Measurements from ENCODE around the gene WBP11. TPM values are rescaled to one million over a fixed set of nuclear protein-coding genes. Genes with fewer than 3 reads are reported as not detected.

Gene WBP11
- total RNA-seq, 2 experiments from 2014 or later: 169 to 188 TPM

- no peak for ATAC-seq (ENCODE audit: poor library complexity)
- ChIA-PET CTCF (no interaction called here), POLR2A (no interaction called here)
- intact Hi-C loops (cut with DNase I, micrococcal nuclease): no loop called here
- Histone ChIP-seq H3K27me3 (ENCODE audit: control insufficient read depth in 1 of 2, insufficient read depth in 2 of 2, low read length in 2 of 2) (no peaks in the 10 kb centered on the region), H3K36me3 (ENCODE audit: insufficient read depth, low read length) (no peaks in the 10 kb centered on the region), H3K27ac (ENCODE audit: low read depth in 1 of 2, low read length in 2 of 2) (no peak overlapping the region), H3K4me1 (ENCODE audit: insufficient read depth, low read length) (peaks cover 3% of the 10 kb centered on the region), H3K9me3 (ENCODE audit: control insufficient read depth in 1 of 2, insufficient read depth in 1 of 2, low read length in 2 of 2) (no peaks in the 10 kb centered on the region), H3K4me3 (ENCODE audit: low read length) (no peak overlapping the region)
- H3K9me3 Mint-ChIP-seq: no peaks in the 10 kb centered on the region
- no peaks in the 10 kb centered on the region for H3K36me3 Mint-ChIP-seq (ENCODE audit: low read depth)
- no peak overlapping the region for H3K27ac Mint-ChIP-seq
- TF ChIP-seq CTCF (IDR thresholded peaks at IDR 0.05): no peak
- no peak for DNase-seq
- H3K27me3 Mint-ChIP-seq: peaks cover 13% of the 10 kb centered on the region
- peaks cover 9% of the 10 kb centered on the region for H3K4me1 Mint-ChIP-seq (ENCODE audit: low read depth)
- H3K4me3 Mint-ChIP-seq: no peak overlapping the region
These were observed 39.0 kb upstream of the WBP11 start for GRCh38 chr12:14842315-14842714.

GRCh38 chr12:14841761-14842160 lies 38.5 kb upstream of the WBP11 start:
- Histone ChIP-seq H3K27me3 (ENCODE audit: control insufficient read depth in 1 of 2, insufficient read depth in 2 of 2, low read length in 2 of 2) (peaks cover 0 to 1% of the 10 kb centered on the region in 2 experiments), H3K27ac (ENCODE audit: low read depth in 1 of 2, low read length in 2 of 2) (no peak overlapping the region), H3K4me1 (ENCODE audit: insufficient read depth, low read length) (peaks cover 3% of the 10 kb centered on the region), H3K9me3 (ENCODE audit: control insufficient read depth in 1 of 2, insufficient read depth in 1 of 2, low read length in 2 of 2) (no peaks in the 10 kb centered on the region), H3K4me3 (ENCODE audit: low read length) (no peak overlapping the region), H3K36me3 (ENCODE audit: insufficient read depth, low read length) (no peaks in the 10 kb centered on the region)
- H3K4me3 Mint-ChIP-seq: no peak overlapping the region
- CTCF ChIA-PET: no interaction called here
- intact Hi-C loops (cut with DNase I, micrococcal nuclease): no loop called here
- H3K36me3 Mint-ChIP-seq (ENCODE audit: low read depth): no peaks in the 10 kb centered on the region
- no peak overlapping the region for H3K27ac Mint-ChIP-seq
- ATAC-seq (ENCODE audit: poor library complexity): no peak
- POLR2A ChIA-PET: no interaction called here
- no peak for TF ChIP-seq CTCF (IDR thresholded peaks at IDR 0.05)
- DNase-seq: no peak
- peaks cover 9% of the 10 kb centered on the region for H3K4me1 Mint-ChIP-seq (ENCODE audit: low read depth)
- H3K9me3 Mint-ChIP-seq: no peaks in the 10 kb centered on the region
- H3K27me3 Mint-ChIP-seq: peaks cover 17% of the 10 kb centered on the region

- no peak overlapping the region for H3K27ac ChIP-seq (ENCODE audit: low read depth in 1 of 2, low read length in 2 of 2)
- no peak for TF ChIP-seq CTCF (IDR thresholded peaks at IDR 0.05)
- POLR2A ChIA-PET: interaction anchor here (0.6 to 0.7 kb wide), 2 partner anchors 37 to 62 kb away, joined by 3 read pairs; partner anchors contain the start of genes C12orf60 and WBP11
- intact Hi-C loops (cut with DNase I, micrococcal nuclease): no loop called here
- H3K9me3 Mint-ChIP-seq: no peaks in the 10 kb centered on the region
- H3K4me3 Mint-ChIP-seq: no peak overlapping the region
- no peak overlapping the region for H3K27ac Mint-ChIP-seq
- peaks cover 0 to 8% of the 10 kb centered on the region in 2 experiments for H3K27me3 ChIP-seq (ENCODE audit: control insufficient read depth in 1 of 2, insufficient read depth in 2 of 2, low read length in 2 of 2)
- peaks cover 5% of the 10 kb centered on the region for H3K4me1 Mint-ChIP-seq (ENCODE audit: low read depth)
- CTCF ChIA-PET: no interaction called here
- ATAC-seq (ENCODE audit: poor library complexity) (no peak), DNase-seq (no peak)
- no peaks in the 10 kb centered on the region for H3K36me3 Mint-ChIP-seq (ENCODE audit: low read depth)
- peaks cover 3% of the 10 kb centered on the region for H3K4me1 ChIP-seq (ENCODE audit: insufficient read depth, low read length)
- H3K36me3 ChIP-seq (ENCODE audit: insufficient read depth, low read length): no peaks in the 10 kb centered on the region
- H3K9me3 ChIP-seq (ENCODE audit: control insufficient read depth in 1 of 2, insufficient read depth in 1 of 2, low read length in 2 of 2): no peaks in the 10 kb centered on the region
- no peak overlapping the region for H3K4me3 ChIP-seq (ENCODE audit: low read length)
- H3K27me3 Mint-ChIP-seq: peaks cover 19% of the 10 kb centered on the region
These were observed 37.3 kb upstream of the WBP11 start for GRCh38 chr12:14840616-14841015.

Data from CD4-positive, alpha-beta T cell (primary cell).